Fibroblast of mammary gland (primary cell): Measurements from ENCODE around the gene MAGI2.

Experiments used
- DNase-seq: peaks from one replicate; pipeline ENCODE4 v3.0.0-alpha.2; 2010; ENCODE audit warnings: low read depth
- H3K4me3 ChIP-seq: 2 replicates; pipeline ENCODE4 v1.5.1; 2011; ENCODE audit warnings: low read depth, mild to moderate bottlenecking, low read length, moderate library complexity; ENCODE audit not compliant: control insufficient read depth
- TF ChIP-seq, protein P1 (sequence below): conservative IDR thresholded peaks from 2 replicates; pipeline ENCODE4 v1.5.1; 2011; ENCODE audit warnings: low read depth, low read length, inconsistent platforms; ENCODE audit not compliant: control insufficient read depth, insufficient read depth

The MAGI2 gene

DNA sequence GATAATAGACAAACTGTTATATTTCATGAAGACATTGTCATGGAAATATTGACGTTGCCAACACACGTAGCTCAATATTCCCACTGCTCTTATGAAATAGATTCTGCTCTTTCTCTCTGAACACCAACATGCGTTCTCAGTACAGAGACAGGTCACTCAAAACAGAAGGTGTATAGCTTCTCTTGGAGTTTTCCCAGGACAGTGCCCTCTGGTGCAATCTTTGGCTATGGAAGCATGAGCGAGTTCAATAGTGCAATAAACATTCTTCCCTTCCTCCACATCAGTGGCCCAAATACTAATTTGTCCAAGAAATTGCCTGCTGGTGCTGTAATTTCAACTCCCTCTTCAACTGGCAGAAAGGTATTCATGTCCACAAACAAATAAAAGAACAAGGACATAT, 145.3 kb downstream of the MAGI2 start:
- peak; percentile 39 for DNase-seq
- TF ChIP-seq, protein P1, sequence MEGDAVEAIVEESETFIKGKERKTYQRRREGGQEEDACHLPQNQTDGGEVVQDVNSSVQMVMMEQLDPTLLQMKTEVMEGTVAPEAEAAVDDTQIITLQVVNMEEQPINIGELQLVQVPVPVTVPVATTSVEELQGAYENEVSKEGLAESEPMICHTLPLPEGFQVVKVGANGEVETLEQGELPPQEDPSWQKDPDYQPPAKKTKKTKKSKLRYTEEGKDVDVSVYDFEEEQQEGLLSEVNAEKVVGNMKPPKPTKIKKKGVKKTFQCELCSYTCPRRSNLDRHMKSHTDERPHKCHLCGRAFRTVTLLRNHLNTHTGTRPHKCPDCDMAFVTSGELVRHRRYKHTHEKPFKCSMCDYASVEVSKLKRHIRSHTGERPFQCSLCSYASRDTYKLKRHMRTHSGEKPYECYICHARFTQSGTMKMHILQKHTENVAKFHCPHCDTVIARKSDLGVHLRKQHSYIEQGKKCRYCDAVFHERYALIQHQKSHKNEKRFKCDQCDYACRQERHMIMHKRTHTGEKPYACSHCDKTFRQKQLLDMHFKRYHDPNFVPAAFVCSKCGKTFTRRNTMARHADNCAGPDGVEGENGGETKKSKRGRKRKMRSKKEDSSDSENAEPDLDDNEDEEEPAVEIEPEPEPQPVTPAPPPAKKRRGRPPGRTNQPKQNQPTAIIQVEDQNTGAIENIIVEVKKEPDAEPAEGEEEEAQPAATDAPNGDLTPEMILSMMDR, result peak; percentile 17
- H3K4me3 ChIP-seq, result no peak overlapping the region

DNA sequence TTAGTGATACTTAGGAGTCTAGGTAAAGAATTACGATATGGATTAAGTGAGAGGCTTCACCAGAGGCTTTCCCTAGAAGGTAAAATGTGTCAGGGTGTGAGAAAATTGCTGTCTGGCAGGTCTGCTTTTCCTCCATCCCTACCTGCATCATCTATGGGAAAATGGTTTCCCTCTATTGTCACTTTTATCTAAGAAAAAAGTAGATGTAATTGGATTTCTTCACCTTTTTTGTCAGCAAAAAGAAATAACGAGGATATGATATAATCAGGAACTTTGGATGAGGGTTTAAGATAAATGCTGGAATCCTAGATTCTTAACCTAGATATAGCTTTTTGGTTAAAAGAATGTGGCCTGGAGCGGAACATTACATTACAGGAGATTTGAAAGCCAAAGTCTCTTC, 146.1 kb downstream of the MAGI2 start:
- no peak overlapping the region for H3K4me3 ChIP-seq
- DNase-seq, result no peak
- TF ChIP-seq, protein P1, result no peak

DNA sequence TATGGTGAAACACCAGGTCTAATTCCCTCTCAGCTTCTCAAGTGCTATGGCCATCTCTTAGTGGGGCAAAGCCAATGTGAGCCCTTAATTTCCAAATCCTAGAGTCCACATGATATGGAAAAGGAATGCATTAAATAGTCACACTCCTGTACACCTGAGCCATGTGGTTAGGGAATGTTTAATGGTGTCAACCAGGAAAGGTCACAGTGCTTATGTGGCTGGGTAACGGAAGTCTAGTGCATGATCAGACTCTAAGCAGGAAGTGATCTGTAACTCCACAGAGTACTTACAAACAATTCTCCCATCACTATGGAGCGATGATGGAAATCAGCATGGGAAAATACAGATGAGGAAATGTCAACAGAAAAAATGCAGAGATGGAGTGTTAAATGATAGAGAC, 148.8 kb downstream of the MAGI2 start:
- no peak for DNase-seq
- no peak overlapping the region for H3K4me3 ChIP-seq
- TF ChIP-seq, protein P1, result no peak

DNA sequence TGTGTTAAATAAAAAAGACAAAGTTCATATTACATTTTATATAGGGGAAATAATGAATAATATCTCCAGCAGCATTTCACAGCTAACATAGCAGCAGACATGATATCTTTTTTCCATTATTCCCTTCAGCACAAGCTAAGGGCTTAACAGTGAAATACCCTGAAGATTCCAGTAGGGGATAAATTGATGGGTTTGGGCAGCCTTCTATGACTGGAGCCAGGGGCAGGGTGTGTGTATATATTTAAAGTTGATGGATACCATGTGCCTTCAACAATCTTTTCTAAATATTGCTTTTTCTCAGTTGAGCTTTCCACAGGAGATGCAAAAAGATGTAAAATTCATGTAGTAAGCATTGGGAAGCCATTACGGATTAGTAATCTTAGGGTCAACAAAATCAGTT, 151.2 kb downstream of the MAGI2 start:
- TF ChIP-seq, protein P1, result no peak
- DNase-seq, result no peak

DNA sequence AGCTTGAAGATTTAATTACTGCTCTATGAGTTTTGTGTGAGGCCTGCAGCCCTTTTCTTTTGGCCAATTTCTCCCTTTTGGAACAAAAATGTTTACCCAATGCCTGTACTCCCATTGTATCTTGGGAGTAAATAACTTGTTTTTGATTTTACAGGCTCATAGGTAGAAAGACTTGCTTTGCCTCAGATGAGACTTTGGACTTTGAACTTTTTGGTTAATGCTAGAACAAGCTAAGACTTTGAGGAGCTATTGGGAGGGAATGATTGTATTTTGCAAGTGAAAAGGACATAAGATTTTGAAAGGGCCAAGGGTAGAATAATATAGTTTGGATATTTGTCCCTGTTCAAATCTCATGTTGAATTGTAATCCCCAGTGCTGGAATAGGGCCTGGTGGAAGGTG, 152.0 kb downstream of the MAGI2 start:
- DNase-seq, result no peak
- no peak overlapping the region for H3K4me3 ChIP-seq
- TF ChIP-seq, protein P1, result no peak

More for the DNA sequence above, 151.2 kb downstream of the MAGI2 start:
- H3K4me3 ChIP-seq, result no peak overlapping the region

DNA sequence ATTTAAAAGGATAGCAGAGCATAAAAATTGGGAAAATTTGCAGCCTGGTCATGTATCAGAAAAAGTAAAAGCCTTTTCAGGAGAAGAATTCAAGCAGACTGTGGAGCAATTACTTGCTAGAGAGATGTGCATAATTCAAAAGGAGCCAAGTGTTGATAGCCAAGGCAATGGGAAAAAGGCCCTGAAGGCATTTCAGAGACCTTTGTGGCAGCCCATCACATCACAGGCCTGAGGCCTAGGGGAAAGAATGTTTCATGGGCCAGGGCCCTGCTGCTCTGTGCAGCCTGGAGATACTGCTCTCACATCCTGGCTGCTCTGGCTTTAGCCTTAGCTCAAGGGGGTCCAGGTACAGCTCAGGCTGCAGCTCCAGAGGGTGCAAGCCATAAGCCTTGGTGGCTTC, 152.9 kb downstream of the MAGI2 start:
- no peak overlapping the region for H3K4me3 ChIP-seq
- no peak for DNase-seq
- TF ChIP-seq, protein P1, result no peak

DNA sequence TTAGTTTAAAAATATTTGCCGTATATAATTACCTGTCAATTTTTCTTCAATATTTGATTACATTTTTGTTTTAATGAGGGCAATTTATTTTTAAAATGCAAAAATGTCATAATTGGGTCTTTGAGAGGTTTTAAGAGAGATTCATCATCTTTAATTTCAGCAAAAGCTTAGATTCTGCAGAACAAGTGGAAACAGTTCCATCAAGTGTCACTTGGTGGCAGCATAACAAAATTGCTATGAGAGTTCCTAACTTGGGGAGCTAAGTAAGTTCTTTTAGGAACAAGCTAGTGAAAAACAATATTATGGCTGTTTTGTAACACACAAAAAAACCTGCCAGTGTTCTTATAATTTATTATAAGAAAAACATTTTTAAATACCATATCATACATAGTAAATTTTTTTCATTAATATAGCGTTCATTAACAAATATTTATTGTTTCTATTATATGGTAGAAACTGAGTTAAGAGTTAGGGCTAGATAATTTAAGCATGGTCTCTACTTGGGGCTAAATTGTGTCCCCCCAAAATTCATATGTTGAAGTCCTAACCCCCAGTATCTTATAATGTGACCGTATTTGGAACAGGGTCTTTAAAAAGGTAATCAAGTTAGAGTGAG, 155.2 kb downstream of the MAGI2 start:
- DNase-seq, result peak; percentile 80
- no peak overlapping the region for H3K4me3 ChIP-seq
- TF ChIP-seq, protein P1, result peak; percentile 88
